Measurements from ENCODE around the gene LRRC27. TPM values are rescaled to one million over a fixed set of nuclear protein-coding genes. Genes with fewer than 3 reads are reported as not detected.
A peak's percentile ranks its signal among the peaks of the same experiment; 100 is the strongest.

Gene LRRC27
- total and polyA plus RNA-seq, 7 donors, result 1.4 to 15.5 (median 6.2) TPM

DNA sequence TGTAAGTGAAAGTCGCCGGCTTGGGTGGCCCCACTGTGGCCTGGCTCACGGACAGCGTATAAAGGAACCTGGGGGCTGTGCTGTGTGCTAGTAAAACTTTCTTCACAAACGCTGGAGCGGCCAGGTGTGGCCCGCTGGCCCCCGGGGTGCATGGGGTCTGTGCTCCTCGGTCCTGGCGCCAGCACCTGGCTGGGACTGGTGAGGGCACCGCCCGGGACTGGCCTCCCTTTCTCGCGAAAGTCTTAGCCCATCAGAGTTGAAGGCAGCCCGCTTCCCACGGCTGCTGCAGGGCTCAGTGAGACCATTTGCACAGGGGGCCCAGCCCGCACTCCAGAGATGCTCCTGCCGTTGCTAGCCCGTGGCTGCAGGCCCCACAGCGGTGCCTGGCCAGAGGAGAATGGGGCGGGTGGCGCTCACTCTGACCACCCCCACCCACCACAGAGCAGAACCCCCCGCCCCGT, 70.8 kb downstream of the LRRC27 start:
- WGBS, 2 donors, result 79 to 88% methylated on average over 24 of the region's 24 CpGs
- DNase-seq, result peak; percentile 56
- TF ChIP-seq POLR2AphosphoS5 (IDR thresholded peaks at IDR 0.05) (no peak), POLR2A (IDR thresholded peaks at IDR 0.05) (no peak)
- TF ChIP-seq, protein P1, sequence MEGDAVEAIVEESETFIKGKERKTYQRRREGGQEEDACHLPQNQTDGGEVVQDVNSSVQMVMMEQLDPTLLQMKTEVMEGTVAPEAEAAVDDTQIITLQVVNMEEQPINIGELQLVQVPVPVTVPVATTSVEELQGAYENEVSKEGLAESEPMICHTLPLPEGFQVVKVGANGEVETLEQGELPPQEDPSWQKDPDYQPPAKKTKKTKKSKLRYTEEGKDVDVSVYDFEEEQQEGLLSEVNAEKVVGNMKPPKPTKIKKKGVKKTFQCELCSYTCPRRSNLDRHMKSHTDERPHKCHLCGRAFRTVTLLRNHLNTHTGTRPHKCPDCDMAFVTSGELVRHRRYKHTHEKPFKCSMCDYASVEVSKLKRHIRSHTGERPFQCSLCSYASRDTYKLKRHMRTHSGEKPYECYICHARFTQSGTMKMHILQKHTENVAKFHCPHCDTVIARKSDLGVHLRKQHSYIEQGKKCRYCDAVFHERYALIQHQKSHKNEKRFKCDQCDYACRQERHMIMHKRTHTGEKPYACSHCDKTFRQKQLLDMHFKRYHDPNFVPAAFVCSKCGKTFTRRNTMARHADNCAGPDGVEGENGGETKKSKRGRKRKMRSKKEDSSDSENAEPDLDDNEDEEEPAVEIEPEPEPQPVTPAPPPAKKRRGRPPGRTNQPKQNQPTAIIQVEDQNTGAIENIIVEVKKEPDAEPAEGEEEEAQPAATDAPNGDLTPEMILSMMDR (IDR thresholded peaks at IDR 0.05), result no peak
- intact Hi-C loops (cut with DNase I), result no loop called here
- Histone ChIP-seq H3K27me3 (no peaks in the 10 kb centered on the region), H3K27ac (no peak overlapping the region), H3K4me1 (peaks cover 0 to 59% (median 48%) of the 10 kb centered on the region in 4 donors), H3K4me3 (no peak overlapping the region), H3K36me3 (peaks cover 12 to 24% (median 14%) of the 10 kb centered on the region in 4 donors), H3K9me3 (no peaks in the 10 kb centered on the region)

DNA sequence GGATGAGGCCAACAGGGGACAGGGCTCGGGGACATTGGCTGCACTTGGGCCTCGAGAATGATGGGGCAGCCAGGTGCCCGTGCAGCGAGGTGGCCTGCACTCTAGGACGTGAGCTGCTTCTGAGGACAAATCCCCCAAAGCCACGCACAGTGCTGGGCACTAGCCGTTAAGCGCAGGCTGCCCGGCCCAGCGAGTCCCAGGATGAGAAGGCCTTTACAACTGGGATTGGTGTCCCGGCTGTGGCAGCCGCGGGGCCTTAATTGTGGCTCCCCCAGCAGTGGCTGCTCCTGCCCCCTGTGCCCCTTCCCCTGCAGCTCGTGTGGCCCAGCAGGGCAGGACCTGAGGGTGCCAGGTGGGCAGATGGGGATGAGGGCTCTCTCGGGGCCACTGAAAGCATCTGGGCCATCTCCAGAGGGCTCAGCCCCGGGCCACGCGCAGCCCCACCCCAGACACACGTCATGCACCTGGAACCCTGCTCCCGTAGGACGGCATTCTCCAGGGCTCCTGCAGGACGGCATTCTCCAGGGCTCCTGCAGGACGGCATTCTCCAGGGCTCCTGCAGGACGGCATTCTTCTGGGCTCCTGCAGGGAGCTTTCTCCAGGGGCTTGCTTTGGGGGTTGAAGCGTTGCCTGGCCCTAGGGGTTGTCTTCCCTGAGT, 71.6 kb downstream of the LRRC27 start:
- 55 to 90% methylated on average over 25 of the region's 25 CpGs for WGBS, 2 donors
- Histone ChIP-seq H3K27ac (no peak overlapping the region), H3K9me3 (no peaks in the 10 kb centered on the region), H3K4me3 (no peak overlapping the region), H3K36me3 (peaks cover 12 to 24% (median 14%) of the 10 kb centered on the region in 4 donors), H3K4me1 (peaks cover 0 to 59% (median 48%) of the 10 kb centered on the region in 4 donors), H3K27me3 (no peaks in the 10 kb centered on the region)
- DNase-seq, result no peak
- intact Hi-C loops (cut with DNase I), result no loop called here
- TF ChIP-seq, protein P1 (IDR thresholded peaks at IDR 0.05), result no peak
- TF ChIP-seq POLR2A (IDR thresholded peaks at IDR 0.05), result no peak
- no peak for TF ChIP-seq POLR2AphosphoS5 (IDR thresholded peaks at IDR 0.05)
- TF ChIP-seq EP300 (IDR thresholded peaks at IDR 0.05), result no peak

DNA sequence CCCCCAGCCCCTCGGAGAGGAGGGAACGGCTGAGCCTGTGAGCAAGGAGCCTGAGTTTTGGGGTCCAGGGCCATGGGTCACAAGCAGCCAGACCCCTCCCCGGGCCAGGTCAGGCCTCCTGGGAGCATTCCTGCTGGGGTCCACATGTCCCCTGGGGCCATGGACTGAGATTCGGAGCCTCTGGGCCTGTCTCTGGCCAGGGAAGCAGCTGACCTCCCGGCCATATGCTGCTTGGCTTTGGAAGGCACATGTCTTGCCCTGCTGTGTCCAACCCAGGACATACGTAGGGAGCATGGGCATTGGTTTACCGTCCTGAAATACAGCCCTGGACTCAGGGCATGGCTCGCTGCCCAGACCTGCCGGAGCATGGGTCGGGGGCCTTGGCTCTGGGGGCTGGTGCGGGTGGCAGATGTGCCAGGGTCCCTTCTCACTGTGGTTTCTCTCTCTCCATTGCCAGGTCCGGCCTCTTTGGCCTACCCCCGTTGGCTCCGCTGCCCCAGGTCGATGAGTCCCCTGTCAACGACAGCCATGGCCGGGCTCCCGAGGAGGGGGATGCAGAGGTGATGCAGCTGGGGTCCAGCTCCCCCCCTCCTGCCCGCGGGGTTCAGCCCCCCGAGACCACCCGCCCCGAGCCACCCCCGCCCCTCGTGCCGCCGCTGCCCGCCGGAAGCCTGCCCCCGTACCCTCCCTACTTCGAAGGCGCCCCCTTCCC, 72.3 kb downstream of the LRRC27 start:
- Histone ChIP-seq H3K4me1 (peaks cover 0 to 59% (median 48%) of the 10 kb centered on the region in 4 donors), H3K36me3 (peaks cover 12 to 24% (median 14%) of the 10 kb centered on the region in 4 donors), H3K27ac (no peak overlapping the region), H3K9me3 (no peaks in the 10 kb centered on the region), H3K4me3 (no peak overlapping the region), H3K27me3 (no peaks in the 10 kb centered on the region)
- 83 to 89% methylated on average over 32 of the region's 32 CpGs for WGBS, 2 donors
- intact Hi-C loops (cut with DNase I), result no loop called here
- TF ChIP-seq EP300 (IDR thresholded peaks at IDR 0.05) (no peak), POLR2A (IDR thresholded peaks at IDR 0.05) (no peak), POLR2AphosphoS5 (IDR thresholded peaks at IDR 0.05) (no peak)
- TF ChIP-seq, protein P1 (IDR thresholded peaks at IDR 0.05), result no peak
- no peak for DNase-seq

DNA sequence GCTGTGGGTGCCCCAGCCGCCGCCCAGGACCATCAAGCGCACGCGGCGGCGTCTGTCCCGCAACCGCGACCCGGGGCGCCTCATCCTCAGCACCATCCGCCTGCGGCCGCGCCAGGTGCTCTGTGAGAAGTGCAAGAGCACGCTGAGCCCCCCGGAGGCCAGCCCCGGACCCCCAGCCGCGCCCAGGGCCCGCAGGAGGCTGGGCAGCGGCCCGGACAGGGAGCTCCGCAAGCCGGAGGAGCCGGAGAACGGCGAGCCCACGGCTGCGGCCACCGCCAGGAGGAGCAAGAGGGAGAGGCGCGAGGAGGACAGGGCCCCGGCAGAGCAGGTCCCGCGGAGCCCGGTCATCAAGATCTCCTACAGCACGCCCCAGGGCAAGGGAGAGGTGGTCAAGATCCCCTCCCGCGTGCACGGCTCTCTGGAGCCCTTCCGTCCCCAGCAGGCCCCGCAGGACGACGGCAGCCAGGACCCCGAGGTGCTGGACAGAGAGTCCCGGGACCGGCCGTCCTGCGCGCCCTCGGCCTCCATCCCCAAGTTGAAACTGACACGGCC, 73.0 kb downstream of the LRRC27 start:
- H3K27ac ChIP-seq, result no peak overlapping the region
- no peaks in the 10 kb centered on the region for H3K27me3 ChIP-seq
- peaks cover 12 to 24% (median 14%) of the 10 kb centered on the region in 4 donors for H3K36me3 ChIP-seq
- no peaks in the 10 kb centered on the region for H3K9me3 ChIP-seq
- TF ChIP-seq EP300 (IDR thresholded peaks at IDR 0.05), result no peak
- no peak for TF ChIP-seq POLR2A (IDR thresholded peaks at IDR 0.05)
- TF ChIP-seq POLR2AphosphoS5 (IDR thresholded peaks at IDR 0.05), result no peak
- TF ChIP-seq, protein P1 (IDR thresholded peaks at IDR 0.05), result no peak
- WGBS, 2 donors, result 94% methylated on average over 54 of the region's 54 CpGs
- no peak overlapping the region for H3K4me3 ChIP-seq
- intact Hi-C loops (cut with DNase I), result no loop called here
- no peak for DNase-seq
- peaks cover 0 to 56% (median 43%) of the 10 kb centered on the region in 4 donors for H3K4me1 ChIP-seq
